DND-41 (cell line): ENCODE measurements around the gene DNAJC6.

Source experiments
- EZH2 ChIP-seq: IDR thresholded peaks from 3 replicates; pipeline ENCODE4 v1.6.1; 2012; ENCODE audit warnings: borderline replicate concordance, low read depth, mild to moderate bottlenecking, moderate library complexity, low read length, inconsistent platforms; ENCODE audit not compliant: severe bottlenecking
- TF ChIP-seq, protein P1 (sequence below): IDR thresholded peaks from 2 replicates; pipeline ENCODE4 v1.5.1; 2012; ENCODE audit warnings: borderline replicate concordance, low read length, moderate library complexity, mild to moderate bottlenecking; ENCODE audit not compliant: poor library complexity, severe bottlenecking; ENCODE audit errors: extremely low read depth

DNA sequence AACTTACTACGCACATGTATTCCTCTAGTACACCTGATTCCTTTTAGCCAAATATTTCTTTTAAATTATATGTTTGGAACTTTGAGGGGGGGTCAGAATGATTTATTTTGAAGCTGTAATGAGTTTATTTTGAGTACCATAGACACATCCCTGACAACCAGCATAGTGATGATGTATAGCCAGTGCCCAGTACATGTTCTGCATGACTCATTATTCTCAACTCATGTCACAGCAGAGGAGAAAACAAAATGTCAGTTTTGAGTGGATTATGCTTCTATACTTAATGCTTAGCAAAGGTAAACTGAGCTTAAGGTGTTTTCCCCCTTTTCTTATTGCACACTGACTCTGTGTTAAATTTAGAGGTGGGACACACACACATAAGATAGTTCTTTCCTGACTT is 88.7 kb downstream of the DNAJC6 start:
- no peak for TF ChIP-seq EZH2
- TF ChIP-seq, protein P1, sequence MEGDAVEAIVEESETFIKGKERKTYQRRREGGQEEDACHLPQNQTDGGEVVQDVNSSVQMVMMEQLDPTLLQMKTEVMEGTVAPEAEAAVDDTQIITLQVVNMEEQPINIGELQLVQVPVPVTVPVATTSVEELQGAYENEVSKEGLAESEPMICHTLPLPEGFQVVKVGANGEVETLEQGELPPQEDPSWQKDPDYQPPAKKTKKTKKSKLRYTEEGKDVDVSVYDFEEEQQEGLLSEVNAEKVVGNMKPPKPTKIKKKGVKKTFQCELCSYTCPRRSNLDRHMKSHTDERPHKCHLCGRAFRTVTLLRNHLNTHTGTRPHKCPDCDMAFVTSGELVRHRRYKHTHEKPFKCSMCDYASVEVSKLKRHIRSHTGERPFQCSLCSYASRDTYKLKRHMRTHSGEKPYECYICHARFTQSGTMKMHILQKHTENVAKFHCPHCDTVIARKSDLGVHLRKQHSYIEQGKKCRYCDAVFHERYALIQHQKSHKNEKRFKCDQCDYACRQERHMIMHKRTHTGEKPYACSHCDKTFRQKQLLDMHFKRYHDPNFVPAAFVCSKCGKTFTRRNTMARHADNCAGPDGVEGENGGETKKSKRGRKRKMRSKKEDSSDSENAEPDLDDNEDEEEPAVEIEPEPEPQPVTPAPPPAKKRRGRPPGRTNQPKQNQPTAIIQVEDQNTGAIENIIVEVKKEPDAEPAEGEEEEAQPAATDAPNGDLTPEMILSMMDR, result no peak
